ENCODE results near the gene OR9Q2. TPM values are rescaled to one million over a fixed set of nuclear protein-coding genes. Genes with fewer than 3 reads are reported as not detected.

Gene OR9Q2
- total and polyA plus RNA-seq, 2 of the 13 experiments (the other 11 are each of a cell fraction or from before 2014, with no cell fraction given): not detected

DNA sequence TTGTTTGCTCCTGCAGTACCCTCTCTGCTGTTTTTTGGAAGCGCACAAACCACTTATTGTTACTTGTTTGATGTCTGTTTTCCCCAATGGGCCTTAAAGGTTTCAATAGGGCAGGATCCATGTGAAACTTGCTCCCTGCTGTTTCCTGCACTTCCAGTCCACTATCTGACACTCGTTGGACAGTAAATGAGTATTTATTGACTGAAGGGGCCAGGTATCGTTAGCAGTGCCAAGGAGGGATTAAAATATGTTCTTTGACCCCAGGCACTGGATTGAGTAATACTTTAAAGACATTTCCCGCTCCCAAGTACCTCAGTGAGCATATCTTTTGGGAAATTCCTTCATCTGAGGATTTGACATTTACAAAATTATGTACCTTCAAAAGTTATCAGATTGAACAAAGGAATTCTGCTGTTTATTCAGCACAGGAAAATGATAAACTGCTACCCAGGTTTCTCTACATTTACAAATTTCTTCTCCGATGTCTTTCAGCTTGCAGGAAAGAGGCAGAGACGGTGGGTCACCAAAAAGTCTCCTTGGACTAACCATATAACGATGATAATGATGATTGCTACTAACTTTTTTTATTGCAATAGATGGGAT is 23.3 kb upstream of the OR9Q2 start (continued):
- TF ChIP-seq, protein P1, sequence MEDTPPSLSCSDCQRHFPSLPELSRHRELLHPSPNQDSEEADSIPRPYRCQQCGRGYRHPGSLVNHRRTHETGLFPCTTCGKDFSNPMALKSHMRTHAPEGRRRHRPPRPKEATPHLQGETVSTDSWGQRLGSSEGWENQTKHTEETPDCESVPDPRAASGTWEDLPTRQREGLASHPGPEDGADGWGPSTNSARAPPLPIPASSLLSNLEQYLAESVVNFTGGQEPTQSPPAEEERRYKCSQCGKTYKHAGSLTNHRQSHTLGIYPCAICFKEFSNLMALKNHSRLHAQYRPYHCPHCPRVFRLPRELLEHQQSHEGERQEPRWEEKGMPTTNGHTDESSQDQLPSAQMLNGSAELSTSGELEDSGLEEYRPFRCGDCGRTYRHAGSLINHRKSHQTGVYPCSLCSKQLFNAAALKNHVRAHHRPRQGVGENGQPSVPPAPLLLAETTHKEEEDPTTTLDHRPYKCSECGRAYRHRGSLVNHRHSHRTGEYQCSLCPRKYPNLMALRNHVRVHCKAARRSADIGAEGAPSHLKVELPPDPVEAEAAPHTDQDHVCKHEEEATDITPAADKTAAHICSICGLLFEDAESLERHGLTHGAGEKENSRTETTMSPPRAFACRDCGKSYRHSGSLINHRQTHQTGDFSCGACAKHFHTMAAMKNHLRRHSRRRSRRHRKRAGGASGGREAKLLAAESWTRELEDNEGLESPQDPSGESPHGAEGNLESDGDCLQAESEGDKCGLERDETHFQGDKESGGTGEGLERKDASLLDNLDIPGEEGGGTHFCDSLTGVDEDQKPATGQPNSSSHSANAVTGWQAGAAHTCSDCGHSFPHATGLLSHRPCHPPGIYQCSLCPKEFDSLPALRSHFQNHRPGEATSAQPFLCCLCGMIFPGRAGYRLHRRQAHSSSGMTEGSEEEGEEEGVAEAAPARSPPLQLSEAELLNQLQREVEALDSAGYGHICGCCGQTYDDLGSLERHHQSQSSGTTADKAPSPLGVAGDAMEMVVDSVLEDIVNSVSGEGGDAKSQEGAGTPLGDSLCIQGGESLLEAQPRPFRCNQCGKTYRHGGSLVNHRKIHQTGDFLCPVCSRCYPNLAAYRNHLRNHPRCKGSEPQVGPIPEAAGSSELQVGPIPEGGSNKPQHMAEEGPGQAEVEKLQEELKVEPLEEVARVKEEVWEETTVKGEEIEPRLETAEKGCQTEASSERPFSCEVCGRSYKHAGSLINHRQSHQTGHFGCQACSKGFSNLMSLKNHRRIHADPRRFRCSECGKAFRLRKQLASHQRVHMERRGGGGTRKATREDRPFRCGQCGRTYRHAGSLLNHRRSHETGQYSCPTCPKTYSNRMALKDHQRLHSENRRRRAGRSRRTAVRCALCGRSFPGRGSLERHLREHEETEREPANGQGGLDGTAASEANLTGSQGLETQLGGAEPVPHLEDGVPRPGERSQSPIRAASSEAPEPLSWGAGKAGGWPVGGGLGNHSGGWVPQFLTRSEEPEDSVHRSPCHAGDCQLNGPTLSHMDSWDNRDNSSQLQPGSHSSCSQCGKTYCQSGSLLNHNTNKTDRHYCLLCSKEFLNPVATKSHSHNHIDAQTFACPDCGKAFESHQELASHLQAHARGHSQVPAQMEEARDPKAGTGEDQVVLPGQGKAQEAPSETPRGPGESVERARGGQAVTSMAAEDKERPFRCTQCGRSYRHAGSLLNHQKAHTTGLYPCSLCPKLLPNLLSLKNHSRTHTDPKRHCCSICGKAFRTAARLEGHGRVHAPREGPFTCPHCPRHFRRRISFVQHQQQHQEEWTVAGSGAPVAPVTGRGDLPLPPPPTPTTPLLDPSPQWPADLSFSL (CRISPR knock-in tag; IDR thresholded peaks at IDR 0.05): no peak
- TF ChIP-seq CENPX (CRISPR knock-in tag; IDR thresholded peaks at IDR 0.05) (no peak), U2AF2 (IDR thresholded peaks at IDR 0.05; ENCODE audit: low read depth, low read length) (no peak), ZNF841 (CRISPR knock-in tag; IDR thresholded peaks at IDR 0.05; ENCODE audit: borderline replicate concordance) (no peak), KDM5A (IDR thresholded peaks at IDR 0.05; ENCODE audit: borderline replicate concordance, low read length) (no peak), MAFF (IDR thresholded peaks at IDR 0.05; ENCODE audit: low read depth, low read length) (no peak), ZNF121 (CRISPR knock-in tag; IDR thresholded peaks at IDR 0.05) (no peak), ZNF44 (CRISPR knock-in tag; IDR thresholded peaks at IDR 0.05) (no peak), RARA (CRISPR knock-in tag; IDR thresholded peaks at IDR 0.05) (peak; percentile 80), FIP1L1 (IDR thresholded peaks at IDR 0.05; ENCODE audit: borderline replicate concordance, insufficient read depth, low read depth, low read length) (no peak), TGIF2 (CRISPR knock-in tag; IDR thresholded peaks at IDR 0.05) (0 out of 2 replicates have a peak, but pooled peaks have one; percentile 23), ZNF652 (CRISPR knock-in tag; IDR thresholded peaks at IDR 0.05; ENCODE audit: borderline replicate concordance, low read depth) (no peak; the same call in 1 of the 2 replicates), ZNF776 (CRISPR knock-in tag; IDR thresholded peaks at IDR 0.05) (no peak), GTF3A (CRISPR knock-in tag; conservative IDR thresholded peaks at IDR 0.05) (no peak), KLF15 (CRISPR knock-in tag; IDR thresholded peaks at IDR 0.05; ENCODE audit: borderline replicate concordance) (no peak), ZNF75D (CRISPR knock-in tag; IDR thresholded peaks at IDR 0.05; ENCODE audit: borderline replicate concordance) (no peak), MZF1 (CRISPR knock-in tag; IDR thresholded peaks at IDR 0.05; ENCODE audit: borderline replicate concordance) (no peak), RELA (CRISPR knock-in tag; IDR thresholded peaks at IDR 0.05) (no peak)
- TF ChIP-seq, protein P2, sequence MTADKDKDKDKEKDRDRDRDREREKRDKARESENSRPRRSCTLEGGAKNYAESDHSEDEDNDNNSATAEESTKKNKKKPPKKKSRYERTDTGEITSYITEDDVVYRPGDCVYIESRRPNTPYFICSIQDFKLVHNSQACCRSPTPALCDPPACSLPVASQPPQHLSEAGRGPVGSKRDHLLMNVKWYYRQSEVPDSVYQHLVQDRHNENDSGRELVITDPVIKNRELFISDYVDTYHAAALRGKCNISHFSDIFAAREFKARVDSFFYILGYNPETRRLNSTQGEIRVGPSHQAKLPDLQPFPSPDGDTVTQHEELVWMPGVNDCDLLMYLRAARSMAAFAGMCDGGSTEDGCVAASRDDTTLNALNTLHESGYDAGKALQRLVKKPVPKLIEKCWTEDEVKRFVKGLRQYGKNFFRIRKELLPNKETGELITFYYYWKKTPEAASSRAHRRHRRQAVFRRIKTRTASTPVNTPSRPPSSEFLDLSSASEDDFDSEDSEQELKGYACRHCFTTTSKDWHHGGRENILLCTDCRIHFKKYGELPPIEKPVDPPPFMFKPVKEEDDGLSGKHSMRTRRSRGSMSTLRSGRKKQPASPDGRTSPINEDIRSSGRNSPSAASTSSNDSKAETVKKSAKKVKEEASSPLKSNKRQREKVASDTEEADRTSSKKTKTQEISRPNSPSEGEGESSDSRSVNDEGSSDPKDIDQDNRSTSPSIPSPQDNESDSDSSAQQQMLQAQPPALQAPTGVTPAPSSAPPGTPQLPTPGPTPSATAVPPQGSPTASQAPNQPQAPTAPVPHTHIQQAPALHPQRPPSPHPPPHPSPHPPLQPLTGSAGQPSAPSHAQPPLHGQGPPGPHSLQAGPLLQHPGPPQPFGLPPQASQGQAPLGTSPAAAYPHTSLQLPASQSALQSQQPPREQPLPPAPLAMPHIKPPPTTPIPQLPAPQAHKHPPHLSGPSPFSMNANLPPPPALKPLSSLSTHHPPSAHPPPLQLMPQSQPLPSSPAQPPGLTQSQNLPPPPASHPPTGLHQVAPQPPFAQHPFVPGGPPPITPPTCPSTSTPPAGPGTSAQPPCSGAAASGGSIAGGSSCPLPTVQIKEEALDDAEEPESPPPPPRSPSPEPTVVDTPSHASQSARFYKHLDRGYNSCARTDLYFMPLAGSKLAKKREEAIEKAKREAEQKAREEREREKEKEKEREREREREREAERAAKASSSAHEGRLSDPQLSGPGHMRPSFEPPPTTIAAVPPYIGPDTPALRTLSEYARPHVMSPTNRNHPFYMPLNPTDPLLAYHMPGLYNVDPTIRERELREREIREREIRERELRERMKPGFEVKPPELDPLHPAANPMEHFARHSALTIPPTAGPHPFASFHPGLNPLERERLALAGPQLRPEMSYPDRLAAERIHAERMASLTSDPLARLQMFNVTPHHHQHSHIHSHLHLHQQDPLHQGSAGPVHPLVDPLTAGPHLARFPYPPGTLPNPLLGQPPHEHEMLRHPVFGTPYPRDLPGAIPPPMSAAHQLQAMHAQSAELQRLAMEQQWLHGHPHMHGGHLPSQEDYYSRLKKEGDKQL (CRISPR knock-in tag; IDR thresholded peaks at IDR 0.05; ENCODE audit: low read depth): peak; percentile 81; the same call in 1 of the 2 replicates

Data from HepG2 (cell line).